Right kidney (tissue), 1 donor: ENCODE results near the gene CENPE.

Experiments
- DNase-seq: peaks from one replicate; pipeline ENCODE4 v3.0.0-alpha.2; 2016

The CENPE gene

GRCh38 chr4:103136671-103137445, 61.3 kb downstream of the CENPE start:
- no peak for DNase-seq

- no peak for DNase-seq
Observed at GRCh38 chr4:103129174-103129573, 69.0 kb downstream of the CENPE start.

- DNase-seq = no peak
Observed at GRCh38 chr4:103126126-103126525, 72.0 kb downstream of the CENPE start.

GRCh38 chr4:103123114-103123513, 75.0 kb downstream of the CENPE start:
- no peak for DNase-seq

GRCh38 chr4:103118166-103118565, 80.0 kb downstream of the CENPE start:
- DNase-seq = no peak

- no peak for DNase-seq
Observed at GRCh38 chr4:103111598-103111997, 86.5 kb downstream of the CENPE start.

GRCh38 chr4:103108542-103108941, 89.6 kb downstream of the CENPE start:
- no peak for DNase-seq

- DNase-seq = no peak
Observed at GRCh38 chr4:103105558-103106356, 92.4 kb downstream of the CENPE start.

GRCh38 chr4:103104886-103105285, 93.3 kb downstream of the CENPE start:
- DNase-seq = no peak

GRCh38 chr4:103100691-103101090, 97.5 kb downstream of the CENPE start:
- no peak for DNase-seq

GRCh38 chr4:103099691-103100392, 98.3 kb downstream of the CENPE start, which contains the start of gene BDH2:
Gene BDH2, minus strand, starts transcription at chr4:103099834. Its CDS starts 3,580 bp downstream, at chr4:103096254.
- DNase-seq = peak; percentile 31

- peak; percentile 52 for DNase-seq
Observed at GRCh38 chr4:103098756-103099440, 99.2 kb downstream of the CENPE start.

- DNase-seq = no peak
Observed at GRCh38 chr4:103098341-103098740, 99.8 kb downstream of the CENPE start.

GRCh38 chr4:103097112-103097511, 101.0 kb downstream of the CENPE start:
- DNase-seq = no peak

GRCh38 chr4:103095080-103095479, 103.1 kb downstream of the CENPE start:
- DNase-seq = no peak

GRCh38 chr4:103092245-103092644, 105.9 kb downstream of the CENPE start:
- no peak for DNase-seq

GRCh38 chr4:103091601-103092223, 106.4 kb downstream of the CENPE start:
- peak; percentile 22 for DNase-seq

GRCh38 chr4:103089481-103089880, 108.7 kb downstream of the CENPE start:
- DNase-seq = no peak

GRCh38 chr4:103086551-103086950, 111.6 kb downstream of the CENPE start:
- DNase-seq = no peak

- no peak for DNase-seq
Observed at GRCh38 chr4:103085555-103086196, 112.5 kb downstream of the CENPE start.

GRCh38 chr4:103079621-103080020, 118.5 kb downstream of the CENPE start:
- DNase-seq = no peak
